Naive thymus-derived CD8-positive, alpha-beta T cell (primary cell): ENCODE measurements around the gene CCL16. TPM values are rescaled to one million over a fixed set of nuclear protein-coding genes. Genes with fewer than 3 reads are reported as not detected.

Experiments
- ATAC-seq, 2 donors: fragments of 150-1000 bp; cut with Tn5 transposase in 1 of 2; sonication (Bioruptor Pico), chemical (Tn5 transposase) in 1 of 2; 1 replicate in 1 of 2; 2 replicates in 1 of 2; pipeline ENCODE4 v1.10.0; 2021; ENCODE audit warnings: mild to moderate bottlenecking in 2 of 2, moderate library complexity in 2 of 2
- POLR2A ChIA-PET: fragments of 350-600 bp; sonication (Branson Sonifier 250); formaldehyde crosslinking; loops from one replicate; lab custom pipeline; 2021; ENCODE audit warnings: antibody characterized with exemption; lab: Charles Lee
- DNase-seq, 10 donors: peaks; one replicate each; pipeline versions ENCODE4 v3.0.0 to v3.0.0-alpha.2; 2020 to 2022
- H3K27ac Mint-ChIP-seq, 10 donors: one replicate each; pipeline ENCODE4 v1.8.0; 2020 to 2022; ENCODE audit warnings: mild to moderate bottlenecking in 10 of 10, mixed read lengths in 10 of 10, moderate library complexity in 4 of 10, inconsistent platforms in 1 of 10
- H3K27me3 Mint-ChIP-seq, 5 donors: one replicate each; pipeline ENCODE4 v1.8.0; 2021 to 2022; ENCODE audit warnings: mixed read lengths in 5 of 5
- H3K36me3 Mint-ChIP-seq, 3 donors: one replicate each; pipeline ENCODE4 v1.8.0; 2020 to 2022; ENCODE audit warnings: mixed read lengths in 3 of 3, mild to moderate bottlenecking in 2 of 3, inconsistent platforms in 1 of 3
- H3K4me1 Mint-ChIP-seq, 4 donors: one replicate each; pipeline ENCODE4 v1.8.0; 2021 to 2022; ENCODE audit warnings: mixed read lengths in 4 of 4
- H3K4me3 Mint-ChIP-seq, 10 donors: one replicate each; pipeline ENCODE4 v1.8.0; 2020 to 2022; ENCODE audit warnings: mild to moderate bottlenecking in 10 of 10, mixed read lengths in 10 of 10, moderate library complexity in 6 of 10, inconsistent platforms in 1 of 10
- H3K9me3 Mint-ChIP-seq, 9 donors: one replicate each; pipeline ENCODE4 v1.8.0; 2020 to 2022; ENCODE audit warnings: mixed read lengths in 9 of 9, mild to moderate bottlenecking in 3 of 9, inconsistent platforms in 1 of 9, moderate library complexity in 1 of 9
- polyA plus RNA-seq, 3 donors: library from polyadenylated mRNA; unstranded; fragments of 300-500 nt; fragmentation: Illumina TruSeq; gene quantifications; one replicate each; pipeline ENCODE4 v1.2.3, GENCODE V29; 2021
- total RNA-seq, 8 experiments: library from RNA in 2 of 8; stranded (reverse) in 2 of 8; gene quantifications; one replicate each; pipeline ENCODE4 v1.2.3 and lab custom pipeline; 2021 to 2026

The CCL16 gene
- total and polyA plus RNA-seq, 5 experiments from 2014 or later, result not detected

- POLR2A ChIA-PET, result no interaction called here
- no peak overlapping the region for H3K4me3 Mint-ChIP-seq
Observed at GRCh38 chr17:35927714-35928113, 53.6 kb downstream of the CCL16 start.

More at GRCh38 chr17:35927714-35928113, 53.6 kb downstream of the CCL16 start:
- ATAC-seq, result no peak
- DNase-seq, result no peak
- Mint-ChIP-seq H3K9me3 (no peaks in the 10 kb centered on the region), H3K27me3 (peaks cover 0 to 5% (median 0%) of the 10 kb centered on the region in 5 donors), H3K4me1 (peaks cover 7 to 28% (median 19%) of the 10 kb centered on the region in 4 donors), H3K27ac (no peak overlapping the region), H3K36me3 (no peaks in the 10 kb centered on the region)

Other genes with a start within 250 kb of the CCL16 start
- gene RASL10B, start 249.9 kb downstream of the CCL16 start, total RNA-seq, result under 1 TPM; 0.38 to 0.57 TPM
- under 1 TPM in 1 of 3 donors, not detected in 2; 0.06 TPM for gene RASL10B, start 249.9 kb downstream of the CCL16 start, polyA plus RNA-seq
- under 1 TPM; 0.33 to 0.36 TPM for gene GAS2L2, start 228.3 kb downstream of the CCL16 start, total RNA-seq
- gene GAS2L2, start 228.3 kb downstream of the CCL16 start, polyA plus RNA-seq, result not detected
- under 1 TPM in 1 of 2 experiments, not detected in 1; 0.38 TPM for gene C17orf50, start 220.6 kb downstream of the CCL16 start, total RNA-seq
- gene C17orf50, start 220.6 kb downstream of the CCL16 start, polyA plus RNA-seq, result 1 to 10 TPM in 1 of 3 donors, under 1 TPM in 2; 0.20 to 2.1 (median 0.67) TPM
- gene MMP28, start 185.9 kb downstream of the CCL16 start, total RNA-seq, result 10 to 100 TPM; 15.0 to 15.2 TPM
- gene MMP28, start 185.9 kb downstream of the CCL16 start, polyA plus RNA-seq, result 10 to 100 TPM; 10.0 to 30.1 (median 13.4) TPM
- gene TAF15, start 172.0 kb downstream of the CCL16 start, total RNA-seq, result 100 to 1,000 TPM; 271 TPM
- gene TAF15, start 172.0 kb downstream of the CCL16 start, polyA plus RNA-seq, result 10 to 100 TPM; 15.0 to 20.2 (median 19.9) TPM
- gene HEATR9, start 112.6 kb downstream of the CCL16 start, total RNA-seq, result 1 to 10 TPM; 1.2 TPM
- under 1 TPM in 1 of 3 donors, not detected in 2; 0.07 TPM for gene HEATR9, start 112.6 kb downstream of the CCL16 start, polyA plus RNA-seq
- gene CCL5, start 101.1 kb downstream of the CCL16 start, total RNA-seq, result 10 to 100 TPM; 84.3 to 87.4 TPM
- gene CCL5, start 101.1 kb downstream of the CCL16 start, polyA plus RNA-seq, result 1,000 to 10,000 TPM in 1 of 3 donors, 10 to 100 TPM in 2; 41.5 to 1,286 (median 63.8) TPM
- gene RDM1, start 50.7 kb downstream of the CCL16 start, total RNA-seq, result under 1 TPM in 1 of 2 experiments, not detected in 1; 0.41 TPM
- gene RDM1, start 50.7 kb downstream of the CCL16 start, polyA plus RNA-seq, result 1 to 10 TPM in 1 of 3 donors, under 1 TPM in 1, not detected in 1; 0.32 to 2.7 TPM
- gene LYZL6, start 37.8 kb downstream of the CCL16 start, total RNA-seq, result not detected
- not detected for gene LYZL6, start 37.8 kb downstream of the CCL16 start, polyA plus RNA-seq
- gene CCL14, start 5.2 kb upstream of the CCL16 start, total RNA-seq, result not detected
- not detected for gene CCL14, start 5.2 kb upstream of the CCL16 start, polyA plus RNA-seq
- gene CCL15, start 20.1 kb upstream of the CCL16 start, total RNA-seq, result not detected
- not detected for gene CCL15, start 20.1 kb upstream of the CCL16 start, polyA plus RNA-seq
- not detected for gene CCL23, start 36.5 kb upstream of the CCL16 start, total RNA-seq
- not detected for gene CCL23, start 36.5 kb upstream of the CCL16 start, polyA plus RNA-seq
- not detected for gene CCL18, start 82.8 kb upstream of the CCL16 start, total RNA-seq
- not detected for gene CCL18, start 82.8 kb upstream of the CCL16 start, polyA plus RNA-seq
- 1 to 10 TPM; 1.6 to 2.6 TPM for gene CCL3, start 108.6 kb upstream of the CCL16 start, total RNA-seq
- gene CCL3, start 108.6 kb upstream of the CCL16 start, polyA plus RNA-seq, result 10 to 100 TPM in 1 of 3 donors, not detected in 2; 10.9 TPM
- gene CCL4, start 122.3 kb upstream of the CCL16 start, total RNA-seq, result 1 to 10 TPM; 2.9 to 4.3 TPM
- 100 to 1,000 TPM in 1 of 3 donors, 1 to 10 TPM in 2; 2.9 to 219 (median 3.9) TPM for gene CCL4, start 122.3 kb upstream of the CCL16 start, polyA plus RNA-seq
- 10 to 100 TPM; 13.4 to 15.3 TPM for gene TBC1D3B, start 195.1 kb upstream of the CCL16 start, total RNA-seq
- gene TBC1D3B, start 195.1 kb upstream of the CCL16 start, polyA plus RNA-seq, result not detected
- 1 to 10 TPM in 1 of 2 experiments, under 1 TPM in 1; 0.77 to 3.0 TPM for gene CCL3L1, start 215.3 kb upstream of the CCL16 start, total RNA-seq
- gene CCL3L1, start 215.3 kb upstream of the CCL16 start, polyA plus RNA-seq, result 10 to 100 TPM in 1 of 3 donors, not detected in 2; 34.9 TPM
- gene CCL4L2, start 229.6 kb upstream of the CCL16 start, total RNA-seq, result 1 to 10 TPM; 1.5 to 2.1 TPM
- gene CCL4L2, start 229.6 kb upstream of the CCL16 start, polyA plus RNA-seq, result 10 to 100 TPM in 1 of 3 donors, under 1 TPM in 1, not detected in 1; 0.59 to 58.5 TPM